Neural cell (in vitro differentiated cells): ENCODE results near the gene LTBP1. TPM values are rescaled to one million over a fixed set of nuclear protein-coding genes. Genes with fewer than 3 reads are reported as not detected.

Source experiments
- H2AFZ ChIP-seq: fragments of 200-600, 300-800 bp; sonication (generic), shearing (Covaris generic); 2 replicates; pipeline ENCODE4 v1.6.0; 2014; ENCODE audit warnings: low read depth, mild to moderate bottlenecking, antibody characterized with exemption, low read length, moderate library complexity
- H3F3A ChIP-seq: fragments of 200-600 bp; shearing (Covaris generic); 2 replicates; pipeline ENCODE4 v1.6.1; 2016; ENCODE audit warnings: mild to moderate bottlenecking, moderate library complexity, mixed read lengths, antibody characterized with exemption, low read length; ENCODE audit not compliant: insufficient read depth, poor library complexity, severe bottlenecking
- H3K27ac ChIP-seq: fragments of 200-600, 300-800 bp; sonication (generic), shearing (Covaris generic); 2 replicates; pipeline ENCODE4 v1.5.1; 2014; ENCODE audit warnings: mild to moderate bottlenecking, low read length, moderate library complexity
- H3K27me3 ChIP-seq: fragments of 300-800, 200-600 bp; sonication (generic), shearing (Covaris generic); 2 replicates; pipeline ENCODE4 v1.6.0; 2014; ENCODE audit warnings: mild to moderate bottlenecking, low read depth, low read length, moderate library complexity; ENCODE audit not compliant: insufficient read depth
- H3K36me3 ChIP-seq: fragments of 300-800, 200-600 bp; sonication (generic), shearing (Covaris generic); 2 replicates; pipeline ENCODE4 v1.5.1; 2014; ENCODE audit warnings: mild to moderate bottlenecking, antibody characterized with exemption, low read length, moderate library complexity; ENCODE audit not compliant: insufficient read depth
- H3K4me2 ChIP-seq: fragments of 300-800, 200-600 bp; sonication (generic), shearing (Covaris generic); 2 replicates; pipeline ENCODE4 v1.6.0; 2014; ENCODE audit warnings: mild to moderate bottlenecking, low read length
- H3K4me3 ChIP-seq: fragments of 300-800, 200-600 bp; sonication (generic), shearing (Covaris generic); 2 replicates; pipeline ENCODE4 v1.5.1; 2014; ENCODE audit warnings: mild to moderate bottlenecking, low read length, moderate library complexity
- H3K79me2 ChIP-seq: fragments of 200-600 bp; shearing (Covaris generic); replicated peaks from 2 replicates; pipeline ENCODE4 v1.6.0; 2014; ENCODE audit warnings: mild to moderate bottlenecking, low read length, moderate library complexity; ENCODE audit not compliant: insufficient read depth
- H3K9ac ChIP-seq: fragments of 300-800, 200-600 bp; sonication (generic), shearing (Covaris generic); 2 replicates; pipeline ENCODE4 v1.6.1; 2016; ENCODE audit warnings: mild to moderate bottlenecking, low read length, mixed read lengths
- H3K9me2 ChIP-seq: fragments of 200-600 bp; shearing (Covaris generic); 2 replicates; pipeline ENCODE4 v1.6.1; 2016; ENCODE audit warnings: mild to moderate bottlenecking, low read length, mixed read lengths; ENCODE audit not compliant: insufficient read depth
- H3K9me3 ChIP-seq: fragments of 200-600, 300-800 bp; sonication (generic), shearing (Covaris generic); 2 replicates; pipeline ENCODE4 v1.6.1; 2016; ENCODE audit warnings: mild to moderate bottlenecking, mixed run types, low read length, moderate library complexity, mixed read lengths
- H4K20me1 ChIP-seq: fragments of 200-600 bp; shearing (Covaris generic); 2 replicates; pipeline ENCODE4 v1.6.1; 2016; ENCODE audit warnings: mild to moderate bottlenecking, mixed run types; ENCODE audit not compliant: insufficient read depth
- EP300 ChIP-seq: fragments of 450-650 bp; conservative IDR thresholded peaks from 2 replicates; pipeline ENCODE4 v1.6.1; 2014; ENCODE audit warnings: antibody characterized with exemption, mild to moderate bottlenecking, moderate library complexity; ENCODE audit not compliant: poor library complexity, severe bottlenecking
- EZH2 ChIP-seq: fragments of 200-600, 300-800 bp; shearing (Covaris generic), sonication (generic); IDR thresholded peaks from 2 replicates; pipeline ENCODE4 v1.6.1; 2014; ENCODE audit warnings: antibody characterized with exemption, low read length, borderline replicate concordance, mild to moderate bottlenecking; ENCODE audit not compliant: insufficient read depth, poor library complexity, severe bottlenecking
- MXI1 ChIP-seq: fragments of 450-650 bp; conservative IDR thresholded peaks from 2 replicates; pipeline ENCODE4 v1.6.1; 2014; ENCODE audit warnings: antibody characterized with exemption, mild to moderate bottlenecking; ENCODE audit not compliant: poor library complexity, severe bottlenecking
- POLR2AphosphoS5 ChIP-seq: IDR thresholded peaks from 2 replicates; pipeline ENCODE4 v1.6.1; 2012
- RAD21 ChIP-seq: fragments of 450-650 bp; conservative IDR thresholded peaks from 2 replicates; pipeline ENCODE4 v1.6.1; 2014; ENCODE audit warnings: antibody characterized with exemption, mild to moderate bottlenecking, moderate library complexity
- SMC3 ChIP-seq: fragments of 450-650 bp; conservative IDR thresholded peaks from 2 replicates; pipeline ENCODE4 v1.6.1; 2014; ENCODE audit warnings: antibody characterized with exemption, mild to moderate bottlenecking, moderate library complexity; ENCODE audit not compliant: poor library complexity
- TAF1 ChIP-seq: IDR thresholded peaks from 2 replicates; pipeline ENCODE4 v1.6.1; 2012; ENCODE audit warnings: low read depth
- polyA plus RNA-seq: library from polyadenylated mRNA; depleted of rRNA; stranded (reverse); fragments of >200 nt; gene quantifications from 2 replicates; pipeline ENCODE4 v1.2.3, GENCODE V29; 2014
- TF ChIP-seq, protein P1 (sequence below): IDR thresholded peaks from 2 replicates; pipeline ENCODE4 v1.6.1; 2012; ENCODE audit warnings: borderline replicate concordance
- TF ChIP-seq, protein P2 (sequence below): fragments of 450-650 bp; IDR thresholded peaks from 2 replicates; pipeline ENCODE4 v1.5.1; 2014; ENCODE audit warnings: antibody characterized with exemption, mild to moderate bottlenecking, moderate library complexity; ENCODE audit not compliant: poor library complexity, severe bottlenecking

LTBP1 gene
- polyA plus RNA-seq, 1 donor from 2014 or later = 1.8 TPM

DNA sequence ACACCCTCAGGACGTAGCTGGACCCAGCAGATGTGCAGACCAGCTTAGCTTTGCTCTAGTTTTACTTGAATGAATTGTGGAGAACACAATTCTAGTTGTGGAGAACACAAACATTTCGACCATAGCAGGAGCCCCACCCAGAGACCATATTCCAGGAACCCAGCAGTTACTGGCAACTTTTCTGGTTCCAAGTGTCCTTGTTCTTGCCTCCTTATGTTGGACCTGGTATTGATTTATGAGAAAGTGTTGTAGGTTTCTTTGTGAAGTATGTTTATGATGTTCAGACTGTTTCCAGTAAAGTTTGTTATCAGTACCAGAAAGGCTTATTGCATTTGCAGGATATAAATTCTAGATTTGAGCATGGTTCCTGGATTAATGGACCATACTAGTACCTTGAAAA is 51.0 kb downstream of the LTBP1 start:
- H2AFZ ChIP-seq = no peak overlapping the region
- no peaks in the 10 kb centered on the region for H3F3A ChIP-seq
- H3K4me2 ChIP-seq = no peak overlapping the region
- H3K4me3 ChIP-seq = no peak overlapping the region
- H3K9me3 ChIP-seq = no peaks in the 10 kb centered on the region
- no peaks in the 10 kb centered on the region for H3K27me3 ChIP-seq
- TF ChIP-seq, protein P1, sequence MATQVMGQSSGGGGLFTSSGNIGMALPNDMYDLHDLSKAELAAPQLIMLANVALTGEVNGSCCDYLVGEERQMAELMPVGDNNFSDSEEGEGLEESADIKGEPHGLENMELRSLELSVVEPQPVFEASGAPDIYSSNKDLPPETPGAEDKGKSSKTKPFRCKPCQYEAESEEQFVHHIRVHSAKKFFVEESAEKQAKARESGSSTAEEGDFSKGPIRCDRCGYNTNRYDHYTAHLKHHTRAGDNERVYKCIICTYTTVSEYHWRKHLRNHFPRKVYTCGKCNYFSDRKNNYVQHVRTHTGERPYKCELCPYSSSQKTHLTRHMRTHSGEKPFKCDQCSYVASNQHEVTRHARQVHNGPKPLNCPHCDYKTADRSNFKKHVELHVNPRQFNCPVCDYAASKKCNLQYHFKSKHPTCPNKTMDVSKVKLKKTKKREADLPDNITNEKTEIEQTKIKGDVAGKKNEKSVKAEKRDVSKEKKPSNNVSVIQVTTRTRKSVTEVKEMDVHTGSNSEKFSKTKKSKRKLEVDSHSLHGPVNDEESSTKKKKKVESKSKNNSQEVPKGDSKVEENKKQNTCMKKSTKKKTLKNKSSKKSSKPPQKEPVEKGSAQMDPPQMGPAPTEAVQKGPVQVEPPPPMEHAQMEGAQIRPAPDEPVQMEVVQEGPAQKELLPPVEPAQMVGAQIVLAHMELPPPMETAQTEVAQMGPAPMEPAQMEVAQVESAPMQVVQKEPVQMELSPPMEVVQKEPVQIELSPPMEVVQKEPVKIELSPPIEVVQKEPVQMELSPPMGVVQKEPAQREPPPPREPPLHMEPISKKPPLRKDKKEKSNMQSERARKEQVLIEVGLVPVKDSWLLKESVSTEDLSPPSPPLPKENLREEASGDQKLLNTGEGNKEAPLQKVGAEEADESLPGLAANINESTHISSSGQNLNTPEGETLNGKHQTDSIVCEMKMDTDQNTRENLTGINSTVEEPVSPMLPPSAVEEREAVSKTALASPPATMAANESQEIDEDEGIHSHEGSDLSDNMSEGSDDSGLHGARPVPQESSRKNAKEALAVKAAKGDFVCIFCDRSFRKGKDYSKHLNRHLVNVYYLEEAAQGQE = no peak
- no peak for TF ChIP-seq RAD21
- TF ChIP-seq SMC3 = no peak
- no peak for TF ChIP-seq EZH2
- TF ChIP-seq TAF1 = no peak
- no peak for TF ChIP-seq EP300
- TF ChIP-seq, protein P2, sequence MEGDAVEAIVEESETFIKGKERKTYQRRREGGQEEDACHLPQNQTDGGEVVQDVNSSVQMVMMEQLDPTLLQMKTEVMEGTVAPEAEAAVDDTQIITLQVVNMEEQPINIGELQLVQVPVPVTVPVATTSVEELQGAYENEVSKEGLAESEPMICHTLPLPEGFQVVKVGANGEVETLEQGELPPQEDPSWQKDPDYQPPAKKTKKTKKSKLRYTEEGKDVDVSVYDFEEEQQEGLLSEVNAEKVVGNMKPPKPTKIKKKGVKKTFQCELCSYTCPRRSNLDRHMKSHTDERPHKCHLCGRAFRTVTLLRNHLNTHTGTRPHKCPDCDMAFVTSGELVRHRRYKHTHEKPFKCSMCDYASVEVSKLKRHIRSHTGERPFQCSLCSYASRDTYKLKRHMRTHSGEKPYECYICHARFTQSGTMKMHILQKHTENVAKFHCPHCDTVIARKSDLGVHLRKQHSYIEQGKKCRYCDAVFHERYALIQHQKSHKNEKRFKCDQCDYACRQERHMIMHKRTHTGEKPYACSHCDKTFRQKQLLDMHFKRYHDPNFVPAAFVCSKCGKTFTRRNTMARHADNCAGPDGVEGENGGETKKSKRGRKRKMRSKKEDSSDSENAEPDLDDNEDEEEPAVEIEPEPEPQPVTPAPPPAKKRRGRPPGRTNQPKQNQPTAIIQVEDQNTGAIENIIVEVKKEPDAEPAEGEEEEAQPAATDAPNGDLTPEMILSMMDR = no peak
- no peak for TF ChIP-seq MXI1
- TF ChIP-seq POLR2AphosphoS5 = no peak
- H3K36me3 ChIP-seq = no peaks in the 10 kb centered on the region
- H3K27ac ChIP-seq = no peak overlapping the region
- no peaks in the 10 kb centered on the region for H4K20me1 ChIP-seq
- H3K9ac ChIP-seq = no peak overlapping the region
- no peaks in the 10 kb centered on the region for H3K79me2 ChIP-seq
- H3K9me2 ChIP-seq = no peaks in the 10 kb centered on the region

DNA sequence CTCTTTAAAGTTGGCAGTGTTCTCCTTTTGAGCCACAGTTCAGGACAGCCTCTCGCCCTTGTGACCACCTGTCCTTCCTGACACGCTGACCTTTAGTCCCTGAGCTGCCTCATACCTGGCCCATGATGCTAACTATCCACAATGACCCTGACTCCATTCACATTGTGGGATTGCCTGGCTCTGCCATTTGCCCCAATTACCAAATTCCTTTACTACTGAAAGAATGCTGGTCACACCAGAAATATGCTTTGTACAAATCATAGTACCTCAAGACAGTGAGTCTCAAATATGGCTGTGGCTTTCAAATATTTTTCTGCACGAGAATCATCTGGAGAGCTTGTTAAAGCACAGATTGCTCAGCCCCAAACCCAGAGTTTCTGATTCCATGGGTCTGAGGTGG is 54.2 kb downstream of the LTBP1 start:
- Histone ChIP-seq H3K4me3 (no peak overlapping the region), H3K9ac (no peak overlapping the region), H3K27ac (no peak overlapping the region), H4K20me1 (no peaks in the 10 kb centered on the region), H3K4me2 (no peak overlapping the region), H3K79me2 (no peaks in the 10 kb centered on the region), H3K9me2 (no peaks in the 10 kb centered on the region), H3F3A (no peaks in the 10 kb centered on the region), H2AFZ (no peak overlapping the region), H3K36me3 (no peaks in the 10 kb centered on the region), H3K9me3 (no peaks in the 10 kb centered on the region), H3K27me3 (no peaks in the 10 kb centered on the region)
- TF ChIP-seq EZH2 = no peak
- TF ChIP-seq, protein P2 = no peak
- TF ChIP-seq EP300 = no peak
- TF ChIP-seq MXI1 = no peak
- no peak for TF ChIP-seq TAF1
- no peak for TF ChIP-seq POLR2AphosphoS5
- TF ChIP-seq RAD21 = no peak
- TF ChIP-seq, protein P1 = no peak
- no peak for TF ChIP-seq SMC3
